Measurements from ENCODE around the gene LCE5A. TPM values are rescaled to one million over a fixed set of nuclear protein-coding genes. Genes with fewer than 3 reads are reported as not detected.

Gene LCE5A
- total and polyA plus RNA-seq, 3 donors from 2014 or later = 0.37 to 0.44 TPM; not detected in 1

- no peak overlapping the region for H3K27ac ChIP-seq
- no peaks in the 10 kb centered on the region for H3K9me3 ChIP-seq
- H3K27me3 ChIP-seq = no peaks in the 10 kb centered on the region
- no peak for DNase-seq
- no peaks in the 10 kb centered on the region for H3K36me3 ChIP-seq (ENCODE audit: low read depth, missing control alignments)
- no peak for TF ChIP-seq POLR2A (IDR thresholded peaks at IDR 0.05)
- TF ChIP-seq CTCF (IDR thresholded peaks at IDR 0.05) = no peak
- peaks cover 4% of the 10 kb centered on the region for H3K4me1 ChIP-seq
- WGBS, 2 donors = 54 to 56% methylated on average over 7 of the region's 7 CpGs
- intact Hi-C loops (cut with DNase I; ENCODE audit: low total_unique reads) = no loop called here
- H3K4me3 ChIP-seq = peak overlapping the region in 1 of 2 donors; percentile 49
These were observed 5.5 kb downstream of the LCE5A start for GRCh38 chr1:152516082-152516481.

- H3K27ac ChIP-seq = no peak overlapping the region
- no peaks in the 10 kb centered on the region for H3K36me3 ChIP-seq (ENCODE audit: low read depth, missing control alignments)
- H3K4me1 ChIP-seq = peaks cover 4% of the 10 kb centered on the region
- H3K27me3 ChIP-seq = no peaks in the 10 kb centered on the region
- 51 to 62% methylated on average over 5 to 7 of the region's 7 CpGs for WGBS, 2 donors
- intact Hi-C loops (cut with DNase I; ENCODE audit: low total_unique reads) = no loop called here
- DNase-seq = no peak
- H3K9me3 ChIP-seq = no peaks in the 10 kb centered on the region
- TF ChIP-seq CTCF (IDR thresholded peaks at IDR 0.05) (no peak), POLR2A (IDR thresholded peaks at IDR 0.05) (no peak)
- no peak overlapping the region for H3K4me3 ChIP-seq
These were observed 6.7 kb downstream of the LCE5A start for GRCh38 chr1:152517237-152517811.

- Histone ChIP-seq H3K27me3 (no peaks in the 10 kb centered on the region), H3K4me1 (peaks cover 4% of the 10 kb centered on the region), H3K9me3 (no peaks in the 10 kb centered on the region), H3K36me3 (ENCODE audit: low read depth, missing control alignments) (no peaks in the 10 kb centered on the region), H3K4me3 (no peak overlapping the region), H3K27ac (no peak overlapping the region)
- no peak for DNase-seq
- 53 to 89% methylated on average over 1 of the region's 1 CpG for WGBS, 2 donors
- TF ChIP-seq CTCF (IDR thresholded peaks at IDR 0.05) = no peak
- no peak for TF ChIP-seq POLR2A (IDR thresholded peaks at IDR 0.05)
- intact Hi-C loops (cut with DNase I; ENCODE audit: low total_unique reads) = no loop called here
These were observed 9.2 kb downstream of the LCE5A start for GRCh38 chr1:152519851-152520250.

- DNase-seq = no peak
- WGBS, 2 donors = 56 to 62% methylated on average over 4 of the region's 4 CpGs
- no peak for TF ChIP-seq POLR2A (IDR thresholded peaks at IDR 0.05)
- TF ChIP-seq CTCF (IDR thresholded peaks at IDR 0.05) = no peak
- Histone ChIP-seq H3K4me1 (no peaks in the 10 kb centered on the region), H3K4me3 (no peak overlapping the region), H3K9me3 (no peaks in the 10 kb centered on the region), H3K27me3 (no peaks in the 10 kb centered on the region), H3K27ac (no peak overlapping the region), H3K36me3 (ENCODE audit: low read depth, missing control alignments) (no peaks in the 10 kb centered on the region)
- intact Hi-C loops (cut with DNase I; ENCODE audit: low total_unique reads) = no loop called here
These were observed 10.0 kb downstream of the LCE5A start for GRCh38 chr1:152520561-152521090.

GRCh38 chr1:152525080-152525641 lies 14.6 kb downstream of the LCE5A start:
- DNase-seq = no peak
- Histone ChIP-seq H3K36me3 (ENCODE audit: low read depth, missing control alignments) (no peaks in the 10 kb centered on the region), H3K27me3 (no peaks in the 10 kb centered on the region), H3K4me3 (no peak overlapping the region), H3K27ac (no peak overlapping the region), H3K4me1 (no peaks in the 10 kb centered on the region), H3K9me3 (no peaks in the 10 kb centered on the region)
- 31 to 37% methylated on average over 1 of the region's 1 CpG for WGBS, 2 donors
- intact Hi-C loops (cut with DNase I; ENCODE audit: low total_unique reads) = no loop called here
- no peak for TF ChIP-seq POLR2A (IDR thresholded peaks at IDR 0.05)
- TF ChIP-seq CTCF (IDR thresholded peaks at IDR 0.05) = no peak

Measured in testis (tissue), 3 donors.